ENCODE data around the gene GBA2.

GRCh38 chr9:35700031-35700430, 49.0 kb downstream of the GBA2 start:
- TF ChIP-seq CTCF (IDR thresholded peaks at IDR 0.05), result no peak
- TF ChIP-seq POLR2AphosphoS5 (IDR thresholded peaks at IDR 0.05; ENCODE audit: insufficient read depth in 1 of 2, low read depth in 1 of 2), result no peak
- no peak for TF ChIP-seq POLR2A (IDR thresholded peaks at IDR 0.05)
